H1 (cell line): ENCODE measurements around the gene FARP2. TPM values are rescaled to one million over a fixed set of nuclear protein-coding genes. Genes with fewer than 3 reads are reported as not detected.

ENCODE experiments used
- CTCF ChIA-PET: fragments of 300-600 bp; sonication (Branson Sonifier 250); formaldehyde crosslinking; loops from one replicate; lab custom pipeline; 2021; ENCODE audit not compliant: partially characterized antibody; lab: Charles Lee
- POLR2A ChIA-PET: fragments of 300-600 bp; sonication (Branson Sonifier 250); formaldehyde crosslinking; loops from one replicate; lab custom pipeline; 2021; ENCODE audit warnings: inconsistent platforms; ENCODE audit not compliant: partially characterized antibody; lab: Charles Lee
- DNase-seq, 2 experiments: peaks; one replicate each; pipeline versions ENCODE4 v3.0.0 to v3.0.0-alpha.2; 2010 to 2022; ENCODE audit warnings: low spot score in 2 of 2, low read depth in 1 of 2, mixed read lengths in 1 of 2
- FAIRE-seq: peaks from 2 replicates; lab custom pipeline; 2011; peaks lifted over from hg19 to GRCh38; lab: Jason Lieb, UNC
- H2AFZ ChIP-seq: 2 replicates; pipeline ENCODE4 v1.8.1; 2012; ENCODE audit warnings: low read length, inconsistent platforms
- H2AK5ac ChIP-seq: 2 replicates; pipeline ENCODE4 v1.6.1; 2013; ENCODE audit warnings: low read depth, low read length
- H2BK120ac ChIP-seq: replicated peaks from 2 replicates; pipeline ENCODE3; 2013; ENCODE audit warnings: low read depth, low read length, inconsistent platforms
- H2BK12ac ChIP-seq: 2 replicates; pipeline ENCODE4 v1.6.1; 2013; ENCODE audit warnings: low read depth, low read length
- H2BK15ac ChIP-seq: 2 replicates; pipeline ENCODE4 v1.6.1; 2013; ENCODE audit warnings: low read length
- H2BK20ac ChIP-seq: 2 replicates; pipeline ENCODE4 v1.6.1; 2013; ENCODE audit warnings: low read length
- H2BK5ac ChIP-seq: 2 replicates; pipeline ENCODE4 v1.6.1; 2013; ENCODE audit warnings: low read depth, low read length
- H3K14ac ChIP-seq: 2 replicates; pipeline ENCODE4 v1.6.1; 2013; ENCODE audit warnings: inconsistent platforms; ENCODE audit not compliant: insufficient read length
- H3K18ac ChIP-seq: 2 replicates; pipeline ENCODE4 v1.6.1; 2013; ENCODE audit warnings: low read length; ENCODE audit errors: extremely low read depth
- H3K23ac ChIP-seq: 2 replicates; pipeline ENCODE4 v1.6.1; 2013; ENCODE audit warnings: inconsistent platforms; ENCODE audit not compliant: insufficient read length
- H3K23me2 ChIP-seq: 2 replicates; pipeline ENCODE4 v1.6.1; 2013; ENCODE audit warnings: low read depth, low read length
- H3K27ac ChIP-seq: 2 replicates; pipeline ENCODE4 v1.6.1; 2011; ENCODE audit warnings: low read depth, low read length, inconsistent platforms
- H3K27me3 ChIP-seq, 4 experiments: replicated peaks in 1 of 4; 1 replicate in 1 of 4; 2 replicates in 3 of 4; pipeline versions ENCODE4 v1.6.1 to v1.8.1; 2011 to 2013; ENCODE audit warnings: low read length in 3 of 4, mild to moderate bottlenecking in 3 of 4, inconsistent platforms in 2 of 4, mixed read lengths in 2 of 4, moderate library complexity in 1 of 4; ENCODE audit not compliant: control insufficient read depth in 3 of 4, insufficient read depth in 3 of 4; ENCODE audit errors: extremely low read depth in 1 of 4
- H3K36me3 ChIP-seq, 4 experiments: 2 replicates each; pipeline versions ENCODE4 v1.6.1 to v1.8.1; 2011 to 2013; ENCODE audit warnings: mild to moderate bottlenecking in 4 of 4, low read length in 3 of 4, moderate library complexity in 2 of 4, control low read depth in 1 of 4, inconsistent platforms in 1 of 4; ENCODE audit not compliant: insufficient read depth in 4 of 4, control insufficient read depth in 2 of 4
- H3K4ac ChIP-seq: replicated peaks from 2 replicates; pipeline ENCODE3; 2013; ENCODE audit warnings: low read length, low read depth, mixed read lengths, inconsistent platforms; ENCODE audit not compliant: insufficient read length
- H3K4me1 ChIP-seq, 4 experiments: replicated peaks in 1 of 4; 1 replicate in 1 of 4; 2 replicates in 3 of 4; pipeline versions ENCODE4 v1.6.1 to v1.8.1; 2011 to 2013; ENCODE audit warnings: low read length in 3 of 4, inconsistent platforms in 2 of 4, mixed read lengths in 1 of 4; ENCODE audit not compliant: insufficient read depth in 4 of 4, control insufficient read depth in 3 of 4
- H3K4me2 ChIP-seq, 2 experiments: 2 replicates each; pipeline versions ENCODE4 v1.6.1 to v1.8.1; 2011 to 2013; ENCODE audit warnings: low read depth in 2 of 2, low read length in 2 of 2, control low read depth in 1 of 2, inconsistent platforms in 1 of 2, mild to moderate bottlenecking in 1 of 2; ENCODE audit not compliant: insufficient read depth in 1 of 2
- H3K4me3 ChIP-seq, 4 experiments: fragments of 200-600, 300-600 bp in 1 of 4; sonication (generic), shearing (Covaris generic), sonication (Bioruptor Twin) in 1 of 4; 2 replicates each; pipeline versions ENCODE4 v1.5.1 to v1.8.1; 2011 to 2016; ENCODE audit warnings: low read length in 4 of 4, low read depth in 3 of 4, control low read depth in 2 of 4, inconsistent platforms in 2 of 4, mild to moderate bottlenecking in 2 of 4, mixed read lengths in 1 of 4, moderate library complexity in 1 of 4; ENCODE audit not compliant: insufficient read depth in 2 of 4; ENCODE audit errors: extremely low read depth in 1 of 4
- H3K56ac ChIP-seq: replicated peaks from 2 replicates; pipeline ENCODE3; 2013; ENCODE audit warnings: low read depth, mild to moderate bottlenecking, mixed read lengths, low read length, inconsistent platforms; ENCODE audit not compliant: insufficient read length
- H3K79me1 ChIP-seq: 2 replicates; pipeline ENCODE4 v1.6.1; 2013; ENCODE audit warnings: low read depth, low read length, control low read depth
- H3K79me2 ChIP-seq, 2 experiments: 2 replicates each; pipeline versions ENCODE4 v1.6.1 to v1.8.1; 2012 to 2013; ENCODE audit warnings: low read length in 2 of 2, mild to moderate bottlenecking in 2 of 2, inconsistent platforms in 1 of 2; ENCODE audit not compliant: insufficient read depth in 2 of 2, control insufficient read depth in 1 of 2
- H3K9ac ChIP-seq, 4 experiments: replicated peaks in 1 of 4; 1 replicate in 1 of 4; 2 replicates in 3 of 4; pipeline versions ENCODE4 v1.6.1 to v1.8.1; 2011 to 2013; ENCODE audit warnings: low read depth in 3 of 4, low read length in 3 of 4, control low read depth in 2 of 4, mild to moderate bottlenecking in 2 of 4, moderate library complexity in 2 of 4, inconsistent platforms in 1 of 4; ENCODE audit errors: extremely low read depth in 1 of 4
- H3K9me3 ChIP-seq, 2 experiments: 2 replicates each; pipeline versions ENCODE4 v1.6.1 to v1.8.1; 2012 to 2013; ENCODE audit warnings: mild to moderate bottlenecking in 2 of 2, moderate library complexity in 2 of 2, control low read depth in 1 of 2, inconsistent platforms in 1 of 2, low read depth in 1 of 2, low read length in 1 of 2, mixed read lengths in 1 of 2; ENCODE audit not compliant: insufficient read depth in 2 of 2
- H4K20me1 ChIP-seq, 2 experiments: replicated peaks in 1 of 2; 2 replicates each; pipeline versions ENCODE3 to v1.8.1; 2011 to 2013; ENCODE audit warnings: inconsistent platforms in 2 of 2, low read length in 2 of 2, mild to moderate bottlenecking in 1 of 2; ENCODE audit not compliant: insufficient read depth in 2 of 2, control insufficient read depth in 1 of 2
- H4K5ac ChIP-seq: 2 replicates; pipeline ENCODE4 v1.6.1; 2013; ENCODE audit warnings: low read length, low read depth, mixed read lengths, inconsistent platforms; ENCODE audit not compliant: insufficient read length
- H4K8ac ChIP-seq: 2 replicates; pipeline ENCODE4 v1.8.0; 2013; ENCODE audit warnings: mild to moderate bottlenecking, moderate library complexity, low read length, inconsistent platforms; ENCODE audit not compliant: insufficient read depth; ENCODE audit errors: extremely low read depth
- H4K91ac ChIP-seq: replicated peaks from 2 replicates; pipeline ENCODE3; 2013; ENCODE audit warnings: low read length, mixed read lengths, inconsistent platforms; ENCODE audit not compliant: insufficient read length
- WGBS, 2 experiments: shearing (Covaris generic) in 1 of 2; methylation state at CpG; one replicate each; pipeline versions ENCODE4 v1.1.6 to v1.1.7; 2013 to 2015; ENCODE audit warnings: low lambda C conversion rate in 2 of 2, mixed read lengths in 2 of 2, inconsistent platforms in 1 of 2, low coverage in 1 of 2, missing lambda C conversion rate in 1 of 2; ENCODE audit not compliant: insufficient replicate concordance in 2 of 2, insufficient coverage in 1 of 2, insufficient read length in 1 of 2; ENCODE audit errors: extremely low coverage in 1 of 2, missing lambda C conversion rate in 1 of 2; 5-methylcytosine and 5-hydroxymethylcytosine counted together
- polyA plus RNA-seq, 7 experiments: library from polyadenylated mRNA; depleted of rRNA in 3 of 7; stranded (reverse) in 5 of 7; unstranded in 2 of 7; fragments of >200 nt in 5 of 7; fragments of 200-250 nt in 2 of 7; gene quantifications; 1 replicate in 5 of 7; 2 replicates in 1 of 7; 4 replicates in 1 of 7; pipeline versions ENCODE4 v1.2.1 to v1.2.3, GENCODE V29; 2011 to 2013; ENCODE audit warnings: missing spikeins in 2 of 7, mixed read lengths in 2 of 7
- total RNA-seq: library from RNA; stranded (reverse); fragmentation: NEBNext Ultra II Directional; extraction: Animal tissue kit (Norgen Biotek cat#: 25700); gene quantifications from 2 replicates; pipeline ENCODE4 v1.2.1, GENCODE V29; 2021

The FARP2 gene
- total and polyA plus RNA-seq, 2 of the 8 experiments (the other 6 are each of a cell fraction or from before 2014, with no cell fraction given), result 12.4 to 33.4 TPM

DNA sequence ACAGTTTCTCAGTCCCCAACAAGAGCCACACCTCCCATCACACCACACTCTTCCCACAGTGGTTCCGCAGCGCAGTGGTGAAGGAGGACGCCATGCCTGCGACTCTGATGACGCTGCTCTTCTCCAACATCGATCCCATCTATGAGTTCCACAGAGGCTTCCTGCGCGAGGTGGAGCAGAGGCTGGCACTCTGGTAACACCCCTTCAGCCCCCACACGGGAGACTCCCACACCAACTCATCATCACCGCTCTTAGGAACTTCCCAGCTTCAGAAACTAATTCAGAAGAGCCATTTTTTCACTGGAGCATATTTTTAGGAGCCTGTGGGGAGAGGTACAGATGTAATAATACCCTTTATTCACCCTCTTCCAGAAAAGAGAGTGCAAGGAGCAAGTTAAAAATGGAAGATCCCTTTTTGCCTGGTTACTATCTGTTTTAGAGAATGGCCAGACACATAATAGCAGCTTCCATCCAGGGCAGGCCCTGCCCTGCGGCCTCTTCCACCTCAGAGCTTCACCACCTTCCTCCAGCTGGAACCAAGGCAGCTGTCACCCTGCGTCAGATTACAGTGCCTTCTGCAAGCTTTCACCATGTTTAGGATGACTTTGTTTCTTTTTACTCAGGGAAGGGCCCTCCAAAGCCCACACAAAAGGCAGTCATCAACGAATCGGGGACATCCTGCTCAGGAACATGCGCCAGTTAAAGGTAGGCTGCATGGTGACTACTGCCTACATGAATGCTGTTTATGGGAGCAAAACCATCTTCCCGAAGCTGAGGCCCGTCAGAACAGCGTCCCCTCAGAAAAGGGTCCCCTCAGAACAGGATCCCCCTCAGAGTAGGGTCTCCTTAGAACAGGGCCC, 107.4 kb downstream of the FARP2 start:
- Histone ChIP-seq H2AFZ (no peak overlapping the region), H3K36me3 (no peaks in the 10 kb centered on the region), H3K9me3 (no peaks in the 10 kb centered on the region), H3K9ac (no peak overlapping the region), H2BK12ac (no peak overlapping the region), H3K79me2 (no peaks in the 10 kb centered on the region), H3K79me1 (no peaks in the 10 kb centered on the region), H2BK120ac (no peak overlapping the region), H3K56ac (no peak overlapping the region), H2AK5ac (no peak overlapping the region), H3K4me2 (no peak overlapping the region), H4K20me1 (peaks cover 0 to 3% of the 10 kb centered on the region in 2 experiments), H3K14ac (no peak overlapping the region), H3K23me2 (no peaks in the 10 kb centered on the region; the same call in 1 of the 2 replicates), H3K4me3 (no peak overlapping the region), H3K4me1 (no peaks in the 10 kb centered on the region), H3K4ac (no peak overlapping the region), H2BK5ac (no peak overlapping the region), H3K27me3 (no peaks in the 10 kb centered on the region; a peak in 1 of 7 replicates), H2BK20ac (no peak overlapping the region), H3K23ac (no peak overlapping the region), H4K8ac (peak overlapping the region; percentile 68; the same call in 1 of the 2 replicates), H2BK15ac (no peak overlapping the region), H4K91ac (no peak overlapping the region), H3K18ac (no peak overlapping the region), H4K5ac (no peak overlapping the region), H3K27ac (no peak overlapping the region)
- 96% methylated on average over 18 of the region's 18 CpGs; no CpG with 5 or more reads in 1 of the 2 experiments for WGBS, 2 experiments
- ChIA-PET POLR2A (no interaction called here), CTCF (no interaction called here)
- no peak for DNase-seq
- FAIRE-seq, result no peak
